Sigmoid colon (tissue), 7 donors: Measurements from ENCODE around the gene RANBP3L. TPM values are rescaled to one million over a fixed set of nuclear protein-coding genes. Genes with fewer than 3 reads are reported as not detected.

Source experiments
- DNase-seq: peaks from one replicate; pipeline ENCODE4 v3.0.0-alpha.2; 2019
- H3K27ac ChIP-seq, 4 donors: fragments of 200-600 bp; sonication (generic); one replicate each; pipeline ENCODE4 v1.5.1; 2016 to 2019; ENCODE audit warnings: mild to moderate bottlenecking in 1 of 4
- H3K27me3 ChIP-seq, 3 donors: fragments of 200-600 bp; sonication (generic); one replicate each; pipeline ENCODE4 v1.5.1; 2019; ENCODE audit warnings: mild to moderate bottlenecking in 1 of 3
- H3K36me3 ChIP-seq, 4 donors: fragments of 200-600 bp; sonication (generic); one replicate each; pipeline ENCODE4 v1.5.1; 2016 to 2019
- H3K4me1 ChIP-seq, 4 donors: fragments of 200-600 bp; sonication (generic); one replicate each; pipeline ENCODE4 v1.5.1; 2017 to 2019
- H3K4me3 ChIP-seq, 4 donors: fragments of 200-600 bp; sonication (generic); one replicate each; pipeline ENCODE4 v1.5.1; 2017 to 2019; ENCODE audit warnings: mild to moderate bottlenecking in 2 of 4, moderate library complexity in 1 of 4
- H3K9me3 ChIP-seq, 4 donors: fragments of 200-600 bp in 3 of 4; sonication (generic) in 3 of 4; one replicate each; pipeline versions ENCODE4 v1.5.1 to v1.6.1; 2013 to 2019
- EP300 ChIP-seq, 4 donors: sonication (generic); formaldehyde crosslinking; IDR thresholded peaks; one replicate each; pipeline ENCODE4 v1.6.1; 2017; ENCODE audit warnings: antibody characterized with exemption in 4 of 4
- POLR2A ChIP-seq, 2 donors: fragments of 450-650 bp; IDR thresholded peaks; one replicate each; pipeline ENCODE4 v1.6.1; 2016; ENCODE audit warnings: antibody characterized with exemption in 2 of 2, mild to moderate bottlenecking in 2 of 2, moderate library complexity in 2 of 2
- POLR2AphosphoS5 ChIP-seq, 4 donors: sonication (generic); formaldehyde crosslinking; IDR thresholded peaks; one replicate each; pipeline ENCODE4 v1.6.1; 2017; ENCODE audit warnings: antibody characterized with exemption in 4 of 4
- WGBS, 2 donors: extraction: QIAGEN DNeasy Blood & Tissue Kit; methylation state at CpG; one replicate each; pipeline ENCODE4 v1.1.7; 2013; 5-methylcytosine and 5-hydroxymethylcytosine counted together
- intact Hi-C: fragments of 100-400 bp; cut with DNase I; formaldehyde crosslinking; loops from one replicate; pipeline ENCODE4 v1.15.1; 2023
- polyA plus RNA-seq, 3 donors: library from polyadenylated mRNA; stranded (reverse); fragments of 200-250 nt; gene quantifications; one replicate each; pipeline ENCODE4 v1.2.3, GENCODE V29; 2013
- total RNA-seq, 4 donors: library from RNA; depleted of rRNA; stranded (reverse); fragments of >200 nt; gene quantifications; one replicate each; pipeline ENCODE4 v1.1.0, GENCODE V29; 2016
- TF ChIP-seq, protein P1 (sequence below), 4 experiments: fragments of 450-650 bp in 3 of 4; fragments of 200-600 bp in 1 of 4; IDR thresholded peaks; one replicate each; pipeline ENCODE4 v1.5.1; 2016 to 2019; ENCODE audit warnings: antibody characterized with exemption in 4 of 4, mild to moderate bottlenecking in 3 of 4, moderate library complexity in 2 of 4
- donor health status: healthy with polysubstance abuse.
- donor health status: Bipolar disorder and iron deficiency.
- donor health status: healthy.

Gene RANBP3L
- total and polyA plus RNA-seq, 7 donors, result 0.28 to 16.9 (median 3.5) TPM; not detected in 2

DNA sequence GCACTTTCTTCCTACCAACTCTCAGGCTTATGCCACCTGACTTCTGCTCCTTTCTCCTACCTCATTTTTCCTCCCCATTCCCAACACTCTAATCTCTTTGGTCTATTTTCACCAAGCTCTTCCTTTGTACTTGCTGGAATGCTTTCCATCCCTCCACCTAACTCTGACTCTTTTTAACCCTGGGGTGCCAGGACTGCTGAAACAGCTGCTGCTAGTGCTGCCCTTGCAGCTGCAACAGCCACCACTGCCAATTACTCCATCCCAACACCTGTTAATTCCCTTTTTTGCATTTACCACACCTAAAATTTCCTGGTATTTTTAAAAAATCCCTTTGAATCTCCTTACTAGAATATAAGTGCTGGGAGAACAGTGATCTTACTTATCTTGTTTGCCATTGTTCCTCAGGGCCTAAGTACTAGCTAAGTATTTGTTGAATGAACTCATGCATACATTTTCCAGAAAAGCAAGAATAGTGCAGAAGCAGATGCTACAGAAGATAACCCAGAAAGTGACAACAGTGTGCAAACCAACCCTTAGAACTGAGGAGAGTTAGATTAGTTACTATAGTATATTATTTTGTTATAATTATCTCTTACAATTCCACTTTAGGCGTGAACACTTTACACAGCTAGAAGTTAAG is 71.4 kb downstream of the RANBP3L start:
- WGBS, 2 donors, result 90 to 97% methylated on average over 1 of the region's 1 CpG
- Histone ChIP-seq H3K36me3 (peaks cover 0 to 11% (median 2%) of the 10 kb centered on the region in 4 donors), H3K27me3 (no peaks in the 10 kb centered on the region), H3K4me3 (no peak overlapping the region), H3K4me1 (peaks cover 0 to 25% (median 7%) of the 10 kb centered on the region in 4 donors), H3K27ac (peak overlapping the region in 2 of 4 donors; percentile 9 to 16), H3K9me3 (no peaks in the 10 kb centered on the region)
- intact Hi-C loops, result no loop called here
- no peak for TF ChIP-seq EP300 (IDR thresholded peaks at IDR 0.05)
- no peak for TF ChIP-seq POLR2AphosphoS5 (IDR thresholded peaks at IDR 0.05)
- TF ChIP-seq POLR2A (IDR thresholded peaks at IDR 0.05), result no peak
- TF ChIP-seq, protein P1, sequence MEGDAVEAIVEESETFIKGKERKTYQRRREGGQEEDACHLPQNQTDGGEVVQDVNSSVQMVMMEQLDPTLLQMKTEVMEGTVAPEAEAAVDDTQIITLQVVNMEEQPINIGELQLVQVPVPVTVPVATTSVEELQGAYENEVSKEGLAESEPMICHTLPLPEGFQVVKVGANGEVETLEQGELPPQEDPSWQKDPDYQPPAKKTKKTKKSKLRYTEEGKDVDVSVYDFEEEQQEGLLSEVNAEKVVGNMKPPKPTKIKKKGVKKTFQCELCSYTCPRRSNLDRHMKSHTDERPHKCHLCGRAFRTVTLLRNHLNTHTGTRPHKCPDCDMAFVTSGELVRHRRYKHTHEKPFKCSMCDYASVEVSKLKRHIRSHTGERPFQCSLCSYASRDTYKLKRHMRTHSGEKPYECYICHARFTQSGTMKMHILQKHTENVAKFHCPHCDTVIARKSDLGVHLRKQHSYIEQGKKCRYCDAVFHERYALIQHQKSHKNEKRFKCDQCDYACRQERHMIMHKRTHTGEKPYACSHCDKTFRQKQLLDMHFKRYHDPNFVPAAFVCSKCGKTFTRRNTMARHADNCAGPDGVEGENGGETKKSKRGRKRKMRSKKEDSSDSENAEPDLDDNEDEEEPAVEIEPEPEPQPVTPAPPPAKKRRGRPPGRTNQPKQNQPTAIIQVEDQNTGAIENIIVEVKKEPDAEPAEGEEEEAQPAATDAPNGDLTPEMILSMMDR (IDR thresholded peaks at IDR 0.05), result no peak
- no peak for DNase-seq

DNA sequence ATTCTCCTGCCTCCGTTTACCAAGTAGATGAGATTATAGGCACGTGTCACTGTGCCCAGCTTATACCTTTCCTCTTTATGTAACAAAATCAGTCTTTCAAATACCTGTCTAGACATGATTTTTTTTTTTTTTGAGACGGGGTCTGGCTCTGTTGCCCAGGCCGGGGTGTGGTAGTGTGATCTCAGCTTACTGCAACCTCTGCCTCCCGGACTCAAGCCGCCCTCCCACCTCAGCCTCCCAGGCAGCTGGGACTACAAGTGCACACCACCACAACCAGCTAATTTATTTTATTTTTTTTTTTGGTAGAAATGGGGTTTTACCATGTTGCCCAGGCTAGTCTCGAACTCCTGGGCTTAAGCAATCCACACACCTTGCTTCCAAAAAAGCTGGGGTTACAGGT is 73.2 kb downstream of the RANBP3L start:
- peaks cover 0 to 27% (median 8%) of the 10 kb centered on the region in 4 donors for H3K36me3 ChIP-seq
- peaks cover 0 to 25% (median 6%) of the 10 kb centered on the region in 4 donors for H3K4me1 ChIP-seq
- TF ChIP-seq, protein P1 (IDR thresholded peaks at IDR 0.05), result no peak
- TF ChIP-seq POLR2AphosphoS5 (IDR thresholded peaks at IDR 0.05) (no peak), POLR2A (IDR thresholded peaks at IDR 0.05) (no peak), EP300 (IDR thresholded peaks at IDR 0.05) (no peak)
- 96 to 98% methylated on average over 7 of the region's 7 CpGs for WGBS, 2 donors
- no peak for DNase-seq
- no peaks in the 10 kb centered on the region for H3K9me3 ChIP-seq
- intact Hi-C loops, result no loop called here
- H3K4me3 ChIP-seq, result no peak overlapping the region
- H3K27me3 ChIP-seq, result no peaks in the 10 kb centered on the region
- H3K27ac ChIP-seq, result peak overlapping the region in 3 of 4 donors; percentile 19 to 57 (median 28)

DNA sequence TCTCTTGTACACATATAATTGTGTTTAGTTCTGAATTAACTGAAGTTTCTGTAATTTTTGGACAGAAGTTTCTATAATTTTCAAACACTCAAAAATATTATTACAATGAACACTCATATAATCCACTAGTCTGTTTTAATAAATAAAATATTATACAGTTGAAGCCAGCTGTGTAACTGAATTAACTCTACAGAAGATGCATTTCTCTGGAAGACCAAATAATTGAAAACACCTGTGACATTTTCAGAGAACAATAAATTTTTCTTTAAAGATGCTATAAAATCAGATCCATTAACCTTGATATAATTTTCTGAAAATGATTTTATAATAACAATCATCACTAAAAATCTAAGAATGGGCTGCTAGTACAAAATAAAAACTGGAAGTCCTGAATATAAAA is 74.7 kb downstream of the RANBP3L start:
- intact Hi-C loops, result no loop called here
- Histone ChIP-seq H3K27ac (peak overlapping the region in 1 of 4 donors; percentile 57), H3K9me3 (no peaks in the 10 kb centered on the region), H3K27me3 (no peaks in the 10 kb centered on the region), H3K36me3 (peaks cover 0 to 32% (median 8%) of the 10 kb centered on the region in 4 donors), H3K4me1 (peaks cover 0 to 36% (median 16%) of the 10 kb centered on the region in 4 donors), H3K4me3 (no peak overlapping the region)
- TF ChIP-seq POLR2AphosphoS5 (IDR thresholded peaks at IDR 0.05), result no peak
- TF ChIP-seq POLR2A (IDR thresholded peaks at IDR 0.05), result no peak
- TF ChIP-seq, protein P1 (IDR thresholded peaks at IDR 0.05), result no peak
- no peak for DNase-seq

- H3K36me3 ChIP-seq, result peaks cover 0 to 69% (median 17%) of the 10 kb centered on the region in 4 donors
- H3K4me1 ChIP-seq, result peaks cover 0 to 15% (median 11%) of the 10 kb centered on the region in 4 donors
- H3K27me3 ChIP-seq, result no peaks in the 10 kb centered on the region
- intact Hi-C loops, result no loop called here
- WGBS, 2 donors, result 86 to 95% methylated on average over 1 of the region's 1 CpG
- H3K9me3 ChIP-seq, result no peaks in the 10 kb centered on the region
- no peak overlapping the region for H3K4me3 ChIP-seq
- no peak for DNase-seq
- no peak for TF ChIP-seq POLR2AphosphoS5 (IDR thresholded peaks at IDR 0.05)
- TF ChIP-seq, protein P1 (IDR thresholded peaks at IDR 0.05), result no peak
- no peak for TF ChIP-seq EP300 (IDR thresholded peaks at IDR 0.05)
- no peak for TF ChIP-seq POLR2A (IDR thresholded peaks at IDR 0.05)
- H3K27ac ChIP-seq, result peak overlapping the region in 2 of 4 donors; percentile 20 to 30
Observed at GRCh38 chr5:36222620-36223019, 79.1 kb downstream of the RANBP3L start.
